ENCODE data around the gene C16orf87.

Gene C16orf87

DNA sequence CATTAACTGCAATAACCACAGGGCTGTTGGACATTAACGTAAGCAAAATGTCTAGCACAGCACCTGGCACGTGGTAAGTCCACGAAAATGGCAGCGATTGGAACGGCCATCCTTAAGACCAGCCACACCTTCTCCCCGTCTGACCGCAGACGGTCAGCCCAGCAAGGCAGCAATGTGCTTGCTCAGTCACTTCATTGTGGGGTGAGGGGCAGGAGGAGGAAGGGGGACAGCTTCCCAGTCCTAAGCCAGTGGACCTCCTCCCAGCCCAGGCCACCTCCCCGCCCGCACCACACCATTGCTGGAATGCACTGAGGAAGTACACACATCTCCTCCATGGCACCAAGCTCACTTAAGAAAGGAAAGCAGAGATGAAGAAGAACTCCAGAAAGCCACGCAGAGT is 74.2 kb downstream of the C16orf87 start:
- no peak for DNase-seq (ENCODE audit: low read depth)

DNA sequence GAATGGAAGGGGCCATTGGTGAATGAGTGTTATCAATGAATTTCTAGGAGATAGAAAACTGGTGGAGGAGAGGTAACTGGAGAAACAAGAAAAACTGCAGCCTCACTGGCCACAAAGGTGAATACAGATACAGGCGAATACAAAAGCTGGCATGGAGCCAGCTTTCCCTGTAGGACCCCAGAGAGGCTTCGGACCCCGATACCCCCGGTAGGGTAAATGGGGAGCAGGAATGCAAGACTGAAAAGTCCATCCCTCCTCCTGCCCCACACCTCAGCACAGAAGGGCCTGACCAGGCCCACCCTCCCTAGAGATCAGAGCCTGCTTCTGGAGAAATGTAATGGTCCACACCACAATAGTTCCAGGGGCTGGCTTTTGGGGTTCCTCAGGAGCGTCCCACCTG is 78.0 kb downstream of the C16orf87 start:
- no peak for DNase-seq (ENCODE audit: low read depth)

DNA sequence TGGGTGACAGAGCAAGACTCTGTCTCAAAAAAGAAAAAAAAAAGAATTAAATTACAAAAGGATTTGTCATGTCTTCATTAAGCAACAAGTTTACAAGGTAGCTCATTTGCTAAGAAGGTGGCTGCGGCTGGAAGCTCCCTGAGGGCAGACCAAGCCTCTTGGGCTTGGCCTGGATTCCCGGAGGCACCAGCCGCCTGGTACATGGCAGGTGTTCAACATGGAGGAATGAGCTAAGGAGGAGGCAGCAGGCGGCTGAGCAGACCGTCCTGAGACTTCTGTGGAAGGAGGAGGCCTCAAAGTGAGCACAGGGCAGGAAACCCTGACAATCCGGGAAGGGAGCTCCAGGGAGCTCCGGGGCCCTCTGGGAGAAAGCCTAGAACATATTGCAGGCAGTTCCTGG is 79.6 kb downstream of the C16orf87 start:
- no peak for DNase-seq (ENCODE audit: low read depth)

DNA sequence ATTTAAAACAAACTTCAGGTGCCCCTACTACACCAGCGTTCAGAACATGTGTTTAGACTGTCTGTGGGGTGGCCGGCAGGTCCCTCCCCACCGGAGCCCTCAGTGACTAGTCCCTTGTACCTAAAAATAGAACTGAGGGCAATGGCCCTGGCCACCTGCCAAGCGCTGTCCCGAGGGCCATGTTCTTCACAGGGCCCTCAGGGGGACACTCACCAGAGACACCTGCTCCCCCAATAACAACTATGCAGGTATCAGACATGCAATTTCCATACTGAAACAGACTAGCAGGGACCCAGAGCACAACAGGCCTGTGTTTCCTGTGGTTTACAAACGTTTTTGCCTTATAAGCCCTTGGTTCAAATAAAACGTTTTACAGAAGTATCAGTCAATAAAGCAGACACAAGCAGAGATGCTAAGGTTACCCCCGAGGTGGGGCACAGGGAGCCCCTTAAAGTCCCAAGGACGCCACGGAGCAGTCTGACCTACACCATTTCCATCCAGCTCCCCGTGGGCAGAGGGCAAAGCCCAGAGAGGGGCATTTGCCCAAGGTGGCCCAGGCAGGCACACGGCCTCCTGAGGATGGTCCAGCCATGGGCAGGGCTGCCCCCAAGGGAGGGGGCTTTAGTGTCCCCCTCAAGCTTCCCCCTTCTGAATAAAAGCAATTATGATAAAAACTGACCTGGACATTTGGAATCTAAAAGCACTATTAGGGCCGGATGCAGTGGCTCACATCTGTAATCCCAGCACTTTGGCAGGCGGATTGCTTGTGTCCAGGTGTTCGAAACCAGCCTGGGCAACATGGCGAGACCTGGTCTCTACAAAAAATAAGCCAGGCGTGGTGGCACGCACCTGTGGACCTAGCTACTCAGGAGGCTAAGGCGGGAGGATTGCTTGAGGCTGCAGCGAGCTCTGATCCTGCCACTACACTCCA is 81.9 kb downstream of the C16orf87 start:
- DNase-seq (ENCODE audit: low read depth), result no peak

DNA sequence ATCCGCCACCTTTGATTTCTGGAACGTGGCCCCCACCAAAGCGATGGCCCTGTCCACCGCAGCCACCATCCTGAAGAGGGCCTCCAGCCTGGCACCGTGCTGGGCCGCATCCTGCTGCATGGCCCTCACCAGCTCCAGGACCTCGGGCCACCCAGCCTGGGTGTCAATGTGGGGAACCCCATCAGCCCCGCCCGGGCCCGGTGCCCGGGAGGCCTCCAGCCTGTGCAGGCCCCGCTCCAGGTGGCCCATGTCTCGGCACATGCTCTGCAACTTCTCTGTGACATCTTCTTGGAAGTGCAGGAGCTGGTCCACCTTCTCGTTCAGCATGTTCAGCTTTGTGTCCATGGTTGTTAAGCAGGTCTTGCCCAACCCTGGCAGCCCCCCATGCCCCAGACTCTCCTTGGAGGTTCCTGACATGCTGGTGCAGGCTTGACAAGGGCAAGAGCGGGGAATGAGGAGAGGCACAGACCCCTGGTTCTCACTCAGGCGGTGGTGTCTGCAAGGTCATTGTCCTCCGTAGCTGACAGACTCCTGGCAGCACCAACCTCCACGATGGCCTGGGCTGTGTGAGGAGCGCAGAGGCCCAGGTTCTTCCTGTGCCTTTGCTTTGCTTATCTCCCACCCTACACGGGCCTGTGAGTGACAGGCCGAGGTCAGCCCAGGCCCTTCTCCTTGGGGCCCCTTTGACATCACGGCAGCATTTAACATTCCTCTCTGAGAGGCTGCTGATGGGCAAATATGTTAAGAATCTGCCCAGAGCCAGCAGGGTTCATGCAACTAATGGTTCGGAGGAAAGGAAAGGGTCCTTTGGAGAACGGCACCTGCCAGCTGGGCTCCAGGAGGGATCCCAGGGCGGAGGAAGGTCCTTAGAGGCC is 83.0 kb downstream of the C16orf87 start, which contains the start of gene MYLK3:
MYLK3 (minus strand) TSS at position 568 of the 875 bp plus-strand sequence; CDS start at position 417, 151 bp downstream.
- DNase-seq (ENCODE audit: low read depth), result no peak

DNA sequence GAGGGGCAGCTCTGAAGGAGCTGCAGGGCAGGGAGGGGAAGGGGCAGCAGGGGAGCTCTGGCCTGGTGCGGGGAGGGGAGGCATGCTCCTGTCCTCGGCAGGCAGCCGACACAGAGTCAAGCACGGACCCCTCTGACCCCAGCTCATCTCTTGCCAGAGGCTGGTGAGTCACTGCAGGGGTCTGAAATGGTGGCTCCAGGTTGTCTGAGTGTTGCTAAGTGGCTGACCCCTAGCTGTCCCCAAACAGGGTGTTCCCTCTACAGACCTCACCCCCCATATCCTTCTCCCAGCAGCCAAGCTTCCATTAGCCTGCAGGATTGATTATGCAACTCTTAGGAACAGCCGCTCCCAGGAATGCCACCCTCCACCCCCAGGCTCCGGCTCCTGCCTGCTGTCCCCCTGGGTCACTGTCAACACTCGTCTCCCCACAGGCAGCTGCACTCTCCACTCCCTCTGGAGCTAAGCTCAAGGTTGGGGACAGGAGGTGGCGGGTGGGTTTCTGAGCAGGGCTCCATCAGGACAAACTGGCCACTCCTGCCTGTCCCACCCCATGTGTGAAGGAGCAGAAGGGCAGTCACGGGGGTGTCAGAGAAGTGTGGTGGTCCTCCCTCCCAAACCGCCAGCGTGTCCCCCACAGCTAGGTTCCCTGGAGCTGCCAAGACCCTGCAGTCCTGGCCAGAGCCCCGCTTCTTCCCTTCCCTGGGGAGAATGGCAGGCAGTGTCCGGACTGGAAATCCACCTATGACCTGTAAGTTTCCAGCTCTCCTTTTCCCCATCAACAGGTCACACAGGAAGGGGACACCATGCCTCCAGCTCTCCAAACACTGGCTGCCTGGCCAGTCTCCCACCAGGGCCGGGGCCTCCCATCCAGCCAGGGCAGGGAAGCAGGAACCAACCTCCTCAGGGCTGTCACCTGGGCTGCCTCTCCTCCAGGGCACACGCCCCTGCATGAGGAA is 83.9 kb downstream of the C16orf87 start:
- no peak for DNase-seq (ENCODE audit: low read depth)
